ENCODE measurements around the gene RFX3.

DNA sequence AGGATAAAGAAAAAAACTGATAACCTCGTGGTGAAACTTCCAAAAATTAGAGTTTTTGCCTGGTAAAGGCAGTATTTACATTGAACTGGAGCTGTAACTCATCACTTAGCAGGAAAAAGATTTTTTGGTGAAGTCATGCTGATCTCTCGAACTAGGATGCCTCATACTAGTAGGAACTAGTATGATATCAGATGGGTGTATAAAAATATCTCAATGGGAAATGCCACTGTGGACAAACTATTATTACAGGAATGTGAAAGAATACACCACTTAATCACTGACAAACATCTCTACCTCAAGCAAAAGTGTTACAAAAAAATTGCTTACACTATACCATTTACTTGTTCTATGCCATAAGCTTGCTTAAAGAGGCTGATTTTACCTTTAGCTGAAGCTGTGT, 28.4 kb downstream of the RFX3 start:
- TF ChIP-seq POLR2A (IDR thresholded peaks at IDR 0.05): no peak
- TF ChIP-seq, protein P1, sequence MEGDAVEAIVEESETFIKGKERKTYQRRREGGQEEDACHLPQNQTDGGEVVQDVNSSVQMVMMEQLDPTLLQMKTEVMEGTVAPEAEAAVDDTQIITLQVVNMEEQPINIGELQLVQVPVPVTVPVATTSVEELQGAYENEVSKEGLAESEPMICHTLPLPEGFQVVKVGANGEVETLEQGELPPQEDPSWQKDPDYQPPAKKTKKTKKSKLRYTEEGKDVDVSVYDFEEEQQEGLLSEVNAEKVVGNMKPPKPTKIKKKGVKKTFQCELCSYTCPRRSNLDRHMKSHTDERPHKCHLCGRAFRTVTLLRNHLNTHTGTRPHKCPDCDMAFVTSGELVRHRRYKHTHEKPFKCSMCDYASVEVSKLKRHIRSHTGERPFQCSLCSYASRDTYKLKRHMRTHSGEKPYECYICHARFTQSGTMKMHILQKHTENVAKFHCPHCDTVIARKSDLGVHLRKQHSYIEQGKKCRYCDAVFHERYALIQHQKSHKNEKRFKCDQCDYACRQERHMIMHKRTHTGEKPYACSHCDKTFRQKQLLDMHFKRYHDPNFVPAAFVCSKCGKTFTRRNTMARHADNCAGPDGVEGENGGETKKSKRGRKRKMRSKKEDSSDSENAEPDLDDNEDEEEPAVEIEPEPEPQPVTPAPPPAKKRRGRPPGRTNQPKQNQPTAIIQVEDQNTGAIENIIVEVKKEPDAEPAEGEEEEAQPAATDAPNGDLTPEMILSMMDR (IDR thresholded peaks at IDR 0.05): no peak
